Measurements from ENCODE around the gene ULK2.
A peak's percentile ranks its signal among the peaks of the same experiment; 100 is the strongest.
"Not testable (repeated sequence)": the region's sequence is repeated elsewhere in the genome, so short reads cannot be mapped to it uniquely, and the experiment has no call there.

ULK2 gene

DNA sequence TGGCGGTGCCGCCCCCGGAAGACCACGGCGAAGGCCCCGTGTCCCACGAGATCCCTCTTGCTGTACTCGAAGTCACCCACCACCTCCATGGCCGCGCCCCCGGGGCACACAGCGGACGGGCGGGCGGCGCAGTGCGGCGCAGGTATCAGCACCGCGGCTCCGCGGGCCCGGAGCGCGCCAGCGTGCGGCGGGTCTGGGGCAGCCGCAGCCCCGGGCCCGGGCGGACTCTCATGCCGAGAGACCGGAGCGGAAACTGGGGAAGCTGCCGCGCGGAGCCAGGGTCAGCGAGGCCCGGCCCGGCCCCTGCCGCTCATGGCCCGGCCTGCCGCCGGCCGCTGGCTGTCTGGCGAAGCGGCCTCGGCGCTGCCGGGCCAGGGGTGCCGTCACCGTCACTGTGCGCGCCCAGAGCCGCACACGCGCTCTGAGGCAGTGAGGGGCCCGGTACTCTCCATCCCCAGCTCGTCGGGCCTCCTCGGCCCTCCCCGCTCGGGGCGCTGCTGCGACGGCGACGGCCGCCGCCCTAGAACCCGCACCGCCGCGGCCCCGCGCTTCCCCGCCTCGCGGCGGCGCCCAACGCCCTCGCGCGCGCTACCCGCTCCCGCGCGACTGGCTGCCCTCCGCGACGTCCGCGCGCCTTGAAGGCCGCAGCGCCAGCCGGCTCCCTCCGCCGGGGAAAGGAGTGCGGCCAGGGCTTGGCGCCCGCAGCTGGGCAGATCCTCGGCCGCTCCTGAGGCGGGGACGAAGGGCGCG, at the start of gene ULK2:
Gene ULK2 (minus strand): TSS at position 608 of the 750 bp plus-strand sequence. CDS start 519 bp downstream, at position 89.
- DNase-seq = peak; percentile 76 to 93 (median 87)

DNA sequence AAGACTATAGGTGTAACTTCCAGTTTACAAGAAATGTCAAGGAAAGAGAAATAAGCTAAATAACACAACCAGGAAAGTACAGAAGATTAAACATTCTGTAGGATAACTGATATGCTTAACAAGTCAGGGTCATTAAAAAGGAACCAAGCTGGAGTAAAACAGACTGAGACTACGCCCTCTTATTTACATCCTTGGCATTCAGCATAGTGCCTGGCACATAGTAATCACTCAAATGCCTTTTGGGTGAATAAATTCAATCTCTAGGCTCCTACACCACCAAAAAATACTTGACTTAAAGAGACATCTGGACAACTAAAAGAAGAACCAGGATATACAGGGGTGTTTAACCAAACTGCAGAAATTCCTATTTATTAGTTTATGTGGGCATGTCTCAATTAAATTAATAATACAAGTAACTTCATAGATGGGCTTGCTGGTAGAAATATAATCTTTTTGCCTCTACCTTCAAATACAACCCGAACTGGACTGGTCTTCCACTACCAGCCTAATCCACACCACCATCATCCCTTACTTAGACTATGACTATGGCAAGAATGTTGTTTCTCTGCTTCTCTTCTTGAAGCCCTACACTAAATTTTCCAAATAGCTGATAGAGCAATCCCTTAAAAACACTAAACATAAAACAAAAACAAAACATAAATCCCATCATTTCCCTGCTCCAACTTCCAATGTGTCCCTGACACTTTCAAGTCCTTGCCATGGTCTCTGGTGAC, 47.7 kb upstream of the ULK2 start:
- DNase-seq = no peak

DNA sequence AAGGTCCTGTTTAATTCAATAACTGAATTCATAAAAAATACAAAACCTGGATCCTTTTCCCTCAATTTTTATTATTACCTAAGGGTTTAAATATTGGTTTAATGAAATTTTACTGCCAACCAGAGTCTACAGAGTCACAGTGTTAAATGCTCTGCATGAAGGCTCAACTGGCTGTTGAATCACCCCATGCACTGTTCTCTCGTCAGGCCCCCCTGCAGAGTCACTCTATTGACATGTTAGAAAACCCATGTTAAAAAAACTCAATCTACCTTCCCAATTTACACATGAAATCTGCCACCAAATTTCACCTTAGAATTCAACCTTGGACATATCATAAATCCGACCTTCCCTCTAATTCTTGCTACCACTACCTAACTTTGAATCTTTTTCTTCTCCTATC, 43.3 kb upstream of the ULK2 start:
- DNase-seq = no peak

DNA sequence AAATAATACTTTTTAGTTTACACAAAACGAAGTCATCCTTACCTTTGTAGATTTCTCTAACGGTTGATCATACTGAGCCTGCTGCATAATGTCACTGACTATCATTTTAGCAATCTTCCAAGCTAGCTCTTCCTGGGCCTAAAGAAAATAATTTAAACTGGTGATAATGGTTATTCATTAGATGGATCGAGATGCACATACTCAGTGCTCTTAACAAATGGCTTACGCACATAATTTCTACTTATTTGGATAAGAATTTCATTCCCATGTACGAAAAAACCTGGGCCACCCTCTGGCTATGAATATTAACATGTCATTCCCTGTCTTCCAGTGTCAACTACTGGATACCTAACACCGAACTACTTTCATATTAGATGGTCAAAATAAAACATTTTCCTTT, 41.4 kb upstream of the ULK2 start:
- DNase-seq = no peak

DNA sequence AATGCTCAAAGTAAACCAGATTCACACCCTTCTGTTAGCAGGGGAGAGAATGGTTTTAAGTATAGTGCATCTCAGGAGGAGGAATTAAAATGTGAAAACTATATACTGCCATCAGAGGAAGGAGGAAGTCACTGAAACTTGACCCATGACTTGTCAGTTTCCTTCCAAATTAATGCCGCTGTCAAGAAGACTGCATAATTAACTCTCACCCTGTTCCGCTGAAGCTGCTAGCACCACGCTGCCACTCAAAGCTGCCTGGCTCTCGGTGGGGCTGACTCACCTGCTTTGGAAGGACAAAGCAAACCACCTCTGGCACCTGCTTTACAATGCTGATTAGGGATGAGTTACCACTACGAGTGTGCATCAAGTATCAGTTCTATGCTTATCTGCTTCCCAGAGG, 37.8 kb upstream of the ULK2 start:
- DNase-seq = peak; percentile 33 to 54 (median 39)

DNA sequence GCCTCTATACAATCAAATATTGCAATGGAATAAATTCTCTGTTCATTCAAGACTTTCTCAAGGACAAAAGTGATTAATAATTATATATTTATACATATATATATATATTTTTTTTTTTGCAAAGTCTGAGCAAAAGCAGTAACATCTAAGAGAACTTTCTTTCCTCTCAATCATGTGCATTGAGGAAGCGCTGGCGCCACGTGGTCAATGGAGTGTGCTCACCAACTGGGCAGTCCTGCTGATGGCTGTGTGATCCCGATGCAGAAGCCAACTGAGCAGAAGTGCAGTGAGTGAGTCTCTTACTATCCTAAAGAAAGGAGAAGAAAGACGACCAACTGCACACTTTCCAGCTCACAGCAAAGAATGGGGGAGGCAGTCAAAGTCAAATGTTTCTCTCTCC, 37.2 kb upstream of the ULK2 start:
- DNase-seq = peak; percentile 82 to 89 (median 86)

DNA sequence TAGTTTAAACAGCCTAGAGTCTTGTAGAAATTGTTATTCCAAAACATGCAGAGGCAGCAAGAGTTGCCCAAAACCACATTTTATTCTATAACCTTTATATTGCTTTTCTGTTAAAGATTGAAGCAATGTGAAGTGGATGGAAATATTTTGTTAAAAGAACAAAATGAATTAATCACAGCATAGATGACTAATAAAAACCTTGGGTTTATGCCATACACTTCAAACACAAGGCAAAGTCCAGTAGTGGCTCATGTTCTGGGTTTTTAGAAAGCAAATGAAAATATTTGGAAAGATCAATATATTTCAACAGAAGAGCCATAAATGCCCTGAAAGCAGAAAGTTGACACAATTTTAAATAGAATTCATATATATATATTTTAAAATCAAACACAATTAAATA, 36.7 kb upstream of the ULK2 start:
- DNase-seq = peak in 2 of 3 donors; percentile 28 to 35

DNA sequence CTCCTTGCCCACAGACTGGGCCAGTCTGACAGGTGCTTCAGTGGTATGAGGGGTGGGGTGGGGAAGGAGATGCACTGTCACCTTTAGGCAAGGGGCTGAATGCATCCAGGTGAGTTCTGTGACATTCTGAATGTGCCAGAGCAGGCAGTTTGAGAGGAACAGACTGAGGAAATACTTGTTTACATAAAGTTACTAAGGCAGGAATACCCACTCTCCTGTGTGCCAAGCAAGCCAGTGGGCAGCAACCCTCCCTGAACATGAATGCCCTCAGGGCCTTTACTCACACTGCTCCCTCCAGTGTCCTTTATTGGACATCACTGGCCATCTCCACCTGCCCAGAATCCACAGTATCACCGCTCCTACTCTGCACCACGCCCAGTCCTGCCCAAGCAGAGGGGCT, 33.1 kb upstream of the ULK2 start:
- no peak for DNase-seq

DNA sequence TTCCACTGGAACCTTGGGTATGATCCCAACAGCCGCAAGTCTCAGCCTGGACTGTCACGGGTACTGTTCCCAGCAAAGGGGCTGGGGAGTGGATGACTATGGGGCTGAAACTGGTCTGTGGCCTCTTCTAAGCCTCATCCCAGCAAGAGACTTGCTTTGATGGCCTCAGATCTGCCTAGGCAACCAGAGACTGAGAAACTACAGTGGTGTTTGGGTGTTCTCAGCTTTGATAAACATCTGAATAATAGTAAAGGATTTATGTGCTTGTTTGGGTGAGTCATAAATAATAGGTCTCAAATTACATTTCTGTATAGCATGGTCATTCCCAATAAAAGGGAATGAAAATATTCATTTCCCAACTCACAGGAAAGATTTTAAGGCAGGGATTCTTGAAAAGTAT, 30.2 kb upstream of the ULK2 start:
- DNase-seq = no peak

DNA sequence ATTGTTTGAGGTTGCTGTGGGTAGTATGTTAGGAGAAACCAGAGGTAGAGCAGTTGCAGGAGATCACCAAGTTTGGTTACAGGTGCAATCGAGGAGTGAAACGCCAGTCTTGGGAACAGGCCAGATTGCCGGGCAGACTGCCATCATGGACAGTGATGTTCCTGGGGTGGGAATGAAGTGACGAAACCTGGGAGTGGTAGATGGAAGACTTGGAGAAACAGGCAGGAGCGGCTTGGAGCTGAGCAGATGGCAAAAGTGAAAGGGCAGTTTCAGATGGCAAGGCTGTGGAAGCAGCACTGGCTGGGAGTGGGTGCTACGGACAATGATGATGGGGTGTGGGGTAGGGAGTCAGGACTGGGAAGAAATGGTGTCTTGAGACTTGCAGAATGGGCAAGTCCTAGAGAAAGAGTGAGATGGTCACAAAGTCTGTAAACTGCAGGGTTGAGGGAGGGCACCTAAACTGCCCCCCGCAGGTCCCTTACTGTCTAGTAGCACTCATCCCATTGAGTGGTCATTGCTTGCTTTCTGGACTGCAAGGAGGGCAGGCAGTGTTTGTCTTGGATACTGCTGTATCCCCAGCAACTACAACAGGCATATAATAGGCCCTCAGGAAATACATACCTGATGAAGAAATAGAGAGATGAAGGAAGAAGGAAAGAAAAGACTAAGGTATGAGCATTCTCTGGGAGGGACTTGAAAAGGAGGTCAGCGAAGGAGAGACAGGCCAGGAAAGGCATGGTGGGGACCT, 29.5 kb upstream of the ULK2 start:
- DNase-seq = no peak

DNA sequence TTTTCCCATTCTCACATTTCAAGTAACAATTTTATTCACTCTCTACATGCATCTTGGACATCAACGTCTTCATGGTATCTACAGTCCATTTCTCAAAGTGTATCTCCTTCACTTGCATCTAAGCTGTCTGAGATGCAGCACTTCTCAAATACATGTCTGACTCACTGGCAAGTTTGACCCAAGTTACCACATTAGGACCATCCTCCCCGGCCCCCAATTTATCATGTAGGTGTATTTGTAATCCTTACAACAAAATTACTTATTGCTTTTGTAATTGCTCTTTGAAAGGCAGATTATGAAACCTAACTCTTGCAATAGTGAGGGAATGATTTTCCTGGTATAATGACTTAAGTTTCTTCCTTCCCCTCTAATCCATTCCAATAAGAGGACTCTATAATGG, 28.9 kb upstream of the ULK2 start:
- DNase-seq = no peak

DNA sequence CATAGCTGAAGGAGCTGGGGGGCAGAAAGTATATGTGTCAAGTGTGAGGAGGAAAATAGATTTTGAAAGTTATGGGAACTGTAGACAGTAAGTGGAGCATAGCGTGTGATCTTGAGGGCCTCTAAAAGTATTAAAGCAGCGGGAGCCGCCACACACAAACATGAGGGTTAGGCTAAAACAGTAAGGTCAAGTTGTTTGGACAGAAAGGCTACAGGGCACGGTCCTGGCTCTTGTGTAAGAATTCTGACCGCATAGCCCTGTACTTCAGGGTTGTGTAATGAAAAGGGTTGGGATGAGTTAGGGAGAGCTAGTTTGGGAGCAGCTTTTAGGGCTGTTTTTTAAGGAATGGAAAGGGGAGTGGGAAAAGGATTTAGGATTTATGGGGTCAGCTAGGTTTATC, 22.8 kb upstream of the ULK2 start:
- DNase-seq = not testable (repeated sequence)

DNA sequence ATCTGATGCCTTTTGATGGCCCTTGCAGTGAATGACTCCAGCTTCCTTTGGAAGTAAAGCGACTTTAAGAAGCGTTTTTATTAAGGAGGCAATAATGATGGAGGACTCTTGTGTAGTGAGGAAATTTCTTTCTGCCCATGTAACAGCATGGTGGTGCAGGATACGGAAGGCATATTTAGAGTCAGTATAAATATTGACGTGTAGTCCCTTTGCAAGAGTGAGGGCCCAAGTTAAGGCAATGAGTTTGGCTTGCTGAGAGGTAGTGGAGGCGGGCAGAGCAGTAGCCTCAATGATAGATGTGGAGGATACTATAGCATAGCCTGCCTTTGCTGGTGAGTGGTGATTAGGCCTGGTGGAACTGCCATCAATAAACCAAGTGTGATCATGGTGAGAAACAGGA, 22.3 kb upstream of the ULK2 start:
- DNase-seq = not testable (repeated sequence)

DNA sequence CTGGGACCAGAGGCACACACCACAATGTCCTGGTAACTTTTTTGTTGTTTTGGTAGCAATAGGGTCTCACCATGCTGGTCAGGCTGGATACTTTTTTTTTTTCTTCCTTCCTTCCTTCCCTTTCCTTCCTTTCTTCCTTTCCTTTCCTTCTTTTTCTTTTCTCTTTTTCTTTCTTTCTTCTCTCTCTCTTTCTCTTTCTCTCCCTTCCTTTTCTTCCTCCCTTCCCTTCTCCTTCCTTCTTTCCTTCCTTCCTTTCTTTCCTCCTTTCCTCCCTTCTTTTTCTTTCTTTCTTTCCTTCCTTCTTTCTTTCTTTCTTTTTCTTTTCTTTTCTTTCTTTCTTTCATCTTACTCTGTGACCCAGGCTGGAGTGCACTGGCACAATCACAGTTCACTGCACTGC, 18.4 kb upstream of the ULK2 start:
- DNase-seq = no peak

DNA sequence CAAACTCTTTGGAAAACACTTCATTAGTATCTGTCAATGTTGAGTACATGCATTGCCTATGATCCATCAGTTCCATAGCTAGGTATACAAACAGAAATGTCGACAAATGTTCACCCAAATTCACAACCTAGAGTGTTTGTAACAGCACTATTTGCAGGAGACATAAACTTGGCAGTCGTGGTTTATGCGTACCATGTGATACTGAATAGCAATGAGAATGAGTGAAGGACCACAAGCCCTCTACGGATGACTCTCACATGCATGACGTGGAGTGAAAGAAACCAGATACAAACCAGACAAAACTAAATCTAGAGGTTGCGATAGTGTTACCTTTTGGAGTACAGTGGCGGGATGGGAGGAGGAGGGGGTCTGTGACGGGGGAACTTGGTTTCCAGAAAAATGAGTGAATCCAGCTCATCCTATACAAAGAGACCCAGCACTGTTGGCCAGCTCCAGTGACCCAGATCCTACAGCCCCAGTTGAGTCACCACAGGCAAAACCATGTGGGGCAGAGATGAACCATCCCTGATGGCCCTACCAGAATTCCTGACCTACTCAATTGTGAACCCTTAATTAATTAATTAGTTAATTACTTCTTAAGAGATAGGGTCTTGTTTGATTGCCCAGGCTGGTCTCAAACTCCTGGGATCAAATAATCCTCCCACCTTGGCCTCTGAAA, 15.9 kb upstream of the ULK2 start:
- no peak for DNase-seq

DNA sequence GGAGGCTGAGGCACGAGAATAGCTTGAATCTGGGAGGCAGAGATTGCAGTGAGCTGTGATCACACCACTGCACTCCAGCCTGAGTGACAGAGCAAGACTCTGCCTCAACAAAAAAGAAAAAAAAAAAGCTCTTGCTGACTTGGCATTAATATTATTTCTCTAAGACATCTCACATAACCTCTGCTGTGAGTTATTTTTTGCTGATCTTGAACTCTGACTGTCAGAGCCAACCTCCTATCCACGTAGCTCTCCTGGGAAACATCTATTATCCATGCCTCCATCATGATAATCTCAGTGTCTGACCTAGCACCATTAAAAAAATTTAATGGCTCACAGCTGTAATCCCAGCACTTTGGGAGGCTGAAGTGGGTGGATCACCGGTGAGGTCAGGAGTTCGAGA, 12.7 kb upstream of the ULK2 start:
- no peak for DNase-seq

DNA sequence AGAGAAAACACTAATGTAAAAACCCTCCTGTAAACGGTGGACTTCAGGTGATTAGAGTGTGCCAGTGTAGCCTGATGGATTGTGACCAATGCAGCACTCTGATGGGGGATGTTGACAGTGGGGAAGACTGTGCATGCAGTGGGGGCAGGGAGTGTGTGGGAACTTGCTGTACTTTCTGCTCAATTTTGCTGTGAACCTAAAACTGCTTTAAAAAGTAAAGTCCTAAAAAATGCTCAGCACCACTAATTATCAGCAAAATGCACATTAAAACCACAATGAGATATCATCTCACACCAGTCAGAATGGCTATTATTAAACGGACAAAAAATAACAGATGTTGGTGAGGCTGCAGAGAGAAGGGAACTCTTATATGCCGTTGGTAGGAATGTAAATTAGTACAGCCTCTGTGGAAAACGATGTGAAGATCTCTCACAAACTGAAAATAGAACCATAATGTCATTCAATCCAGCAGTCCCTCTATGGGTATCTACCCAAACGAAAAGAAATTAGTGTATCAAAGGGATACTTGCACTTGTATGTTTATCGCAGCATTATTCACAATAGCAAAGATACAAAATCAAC, 9.7 kb upstream of the ULK2 start:
- DNase-seq = no peak

DNA sequence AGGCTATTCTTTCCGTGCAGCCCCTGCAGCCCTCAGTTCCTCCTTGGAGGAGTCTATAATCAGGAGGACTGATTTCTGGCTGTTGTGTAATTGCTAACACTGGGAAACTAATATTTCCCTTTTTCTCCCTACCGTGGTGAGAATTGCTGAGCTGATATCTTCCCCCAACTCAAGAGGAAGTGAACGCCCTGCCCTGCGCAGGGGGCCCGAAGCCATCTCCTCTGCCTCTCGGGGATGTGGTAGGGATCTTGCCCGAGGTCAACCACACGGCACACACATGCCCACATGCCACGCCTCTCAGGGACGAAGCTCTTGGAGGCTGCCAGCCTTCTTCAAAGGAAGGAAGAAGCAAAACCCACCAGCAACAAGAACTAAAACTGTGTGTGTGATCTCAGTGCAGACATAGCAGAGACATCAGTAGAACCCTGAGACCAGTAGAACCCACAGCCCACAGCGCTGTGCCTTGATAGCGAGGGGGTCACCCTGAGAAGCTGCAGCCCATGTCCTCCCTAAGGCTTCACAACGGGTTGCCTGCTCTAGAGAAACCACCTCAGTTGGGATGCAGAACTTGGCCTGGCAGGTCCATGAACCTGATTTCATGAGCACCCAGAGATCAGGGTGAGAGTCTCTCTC, 8.9 kb upstream of the ULK2 start:
- DNase-seq = peak; percentile 82 to 87 (median 85)

DNA sequence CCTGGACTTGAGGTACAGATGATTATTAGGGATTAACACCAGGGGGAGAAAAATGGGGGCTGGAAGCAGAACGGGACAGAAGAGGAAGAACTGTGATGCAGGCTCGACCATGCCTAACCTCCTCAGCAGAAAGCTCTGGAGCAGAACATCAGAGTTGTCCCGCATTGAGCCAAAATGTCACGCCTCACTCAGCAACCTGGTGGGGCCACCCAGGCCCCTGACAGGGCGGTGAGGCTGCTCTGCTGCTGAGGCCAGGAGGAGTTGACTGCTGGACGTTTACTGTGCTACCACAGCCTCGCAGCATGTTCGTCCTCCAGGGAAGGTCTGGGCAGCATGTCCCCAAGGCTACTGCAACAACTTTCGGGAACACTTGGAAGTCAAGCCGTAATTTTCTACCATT, 6.5 kb upstream of the ULK2 start:
- DNase-seq = no peak

DNA sequence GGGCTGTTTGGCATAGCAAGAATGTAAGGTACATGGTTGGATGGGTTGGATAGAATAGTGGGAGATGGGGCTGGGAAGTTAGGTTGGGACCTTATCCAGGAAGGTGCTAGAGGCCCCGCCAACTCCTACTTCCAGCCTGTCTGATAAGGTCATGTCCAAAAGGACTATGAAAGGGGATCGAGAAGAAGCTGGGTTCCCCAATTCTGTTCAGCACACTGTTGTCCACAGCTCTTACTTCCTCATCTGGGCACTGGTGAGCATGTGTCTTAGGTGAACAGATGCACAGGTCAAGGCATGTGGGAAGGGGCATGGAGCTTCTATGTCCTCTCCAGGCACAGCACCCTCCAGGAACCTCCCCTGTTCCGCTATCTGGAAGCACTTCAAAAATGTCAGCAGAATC, 5.6 kb upstream of the ULK2 start:
- DNase-seq = peak in 2 of 3 donors; percentile 41 to 46

DNA sequence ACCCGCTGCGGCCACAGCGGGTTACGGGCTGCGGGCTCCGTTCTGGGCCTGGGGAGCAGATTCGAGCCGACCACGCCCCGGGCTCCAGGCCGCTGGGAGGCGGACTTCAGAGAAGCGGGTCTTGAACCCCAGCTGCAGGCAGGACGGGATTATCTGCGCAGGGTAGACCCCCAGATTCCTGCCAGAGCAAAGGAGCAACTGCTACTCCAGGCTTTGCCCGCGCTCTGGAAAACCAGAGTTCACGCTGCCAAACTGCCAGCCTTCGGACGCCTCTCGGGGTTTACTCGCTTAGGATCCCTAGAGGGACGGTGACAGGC, 301 bp upstream of the ULK2 start:
- DNase-seq = no peak

DNA sequence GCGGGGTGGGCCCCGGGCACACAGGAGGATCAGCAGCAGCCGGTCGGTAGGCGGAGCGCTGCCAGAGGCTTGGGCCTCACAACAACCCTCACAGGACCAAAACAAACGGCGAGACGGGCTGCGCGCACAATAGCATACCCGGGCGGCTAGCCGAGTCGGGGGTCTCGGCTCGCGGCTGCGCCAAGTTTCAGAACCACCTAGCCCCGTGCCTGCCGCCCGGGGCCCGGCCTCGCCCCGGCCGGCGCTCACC, 732 bp downstream of the ULK2 start:
- DNase-seq = peak; percentile 54 to 81 (median 61)

DNA sequence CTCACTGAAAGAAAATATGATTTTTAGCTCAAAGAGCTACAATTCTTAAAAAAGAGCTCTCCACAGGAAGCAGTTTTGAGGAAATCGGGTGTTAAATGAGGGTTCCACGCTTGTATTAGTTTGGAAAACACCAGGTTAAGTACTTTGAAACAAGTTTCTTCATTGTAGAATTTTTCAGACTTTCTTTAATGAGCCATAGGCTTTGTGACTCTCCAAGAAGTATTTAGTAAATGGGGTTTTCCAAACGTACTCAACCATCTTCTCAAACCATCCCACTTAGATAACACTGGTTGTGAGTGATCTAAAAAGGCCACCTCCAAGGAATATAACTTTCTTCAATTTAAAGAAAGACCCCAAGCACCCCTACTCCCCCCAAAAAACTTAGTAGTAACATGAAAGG, 2.7 kb downstream of the ULK2 start:
- peak; percentile 68 to 94 (median 88) for DNase-seq

All from suppressor macrophage treated with lipopolysaccharide for 1 hour (primary cell).